GM18951 (cell line): ENCODE data around the gene HOXA9.

ENCODE experiments used
- POLR2A ChIP-seq: IDR thresholded peaks from 4 replicates; pipeline ENCODE4 v1.6.1; 2011; ENCODE audit warnings: mild to moderate bottlenecking; ENCODE audit not compliant: insufficient read length, insufficient read depth; ENCODE audit errors: extremely low read depth
- in situ Hi-C: fragments of 300-500 bp; cut with MboI; formaldehyde crosslinking; loops from one replicate; pipeline ENCODE4 v1.12.0; 2022; ENCODE audit warnings: low sequenced_read_pairs, mixed read lengths, inconsistent platforms; ENCODE audit not compliant: unreplicated experiment

Gene HOXA9

GRCh38 chr7:27182861-27183681, 17.7 kb upstream of the HOXA9 start:
- in situ Hi-C loops, result no loop called here
- TF ChIP-seq POLR2A, result no peak

GRCh38 chr7:27182285-27182841, 17.0 kb upstream of the HOXA9 start:
- in situ Hi-C loops, result no loop called here
- TF ChIP-seq POLR2A, result no peak

- no peak for TF ChIP-seq POLR2A
- in situ Hi-C loops, result no loop called here
Observed at GRCh38 chr7:27181795-27182275, 16.5 kb upstream of the HOXA9 start.

- in situ Hi-C loops, result no loop called here
- no peak for TF ChIP-seq POLR2A
Observed at GRCh38 chr7:27180431-27181420, 15.4 kb upstream of the HOXA9 start.

- in situ Hi-C loops, result loop anchor here (10.0 kb wide), 1 partner anchor 1325 kb away; no protein-coding TSS in a partner anchor
- no peak for TF ChIP-seq POLR2A
Observed at GRCh38 chr7:27179503-27180430, 14.4 kb upstream of the HOXA9 start.

GRCh38 chr7:27179030-27179429, 13.7 kb upstream of the HOXA9 start:
- in situ Hi-C loops, result loop anchor here (10.0 kb wide), 1 partner anchor 1324 kb away; no protein-coding TSS in a partner anchor
- TF ChIP-seq POLR2A, result no peak

- no peak for TF ChIP-seq POLR2A
- in situ Hi-C loops, result loop anchor here (10.0 kb wide), 1 partner anchor 1324 kb away; no protein-coding TSS in a partner anchor
Observed at GRCh38 chr7:27178366-27178765, 13.0 kb upstream of the HOXA9 start.

GRCh38 chr7:27177795-27178320, 12.5 kb upstream of the HOXA9 start:
- TF ChIP-seq POLR2A, result no peak
- in situ Hi-C loops, result loop anchor here (10.0 kb wide), 1 partner anchor 1323 kb away; no protein-coding TSS in a partner anchor

GRCh38 chr7:27176962-27177794, 11.8 kb upstream of the HOXA9 start:
- in situ Hi-C loops, result loop anchor here (10.0 kb wide), 1 partner anchor 1322 kb away; no protein-coding TSS in a partner anchor
- no peak for TF ChIP-seq POLR2A

GRCh38 chr7:27176524-27176845, 11.1 kb upstream of the HOXA9 start:
- no peak for TF ChIP-seq POLR2A
- in situ Hi-C loops, result loop anchor here (10.0 kb wide), 1 partner anchor 1322 kb away; no protein-coding TSS in a partner anchor
